ENCODE data around the gene PARVG.

DNA sequence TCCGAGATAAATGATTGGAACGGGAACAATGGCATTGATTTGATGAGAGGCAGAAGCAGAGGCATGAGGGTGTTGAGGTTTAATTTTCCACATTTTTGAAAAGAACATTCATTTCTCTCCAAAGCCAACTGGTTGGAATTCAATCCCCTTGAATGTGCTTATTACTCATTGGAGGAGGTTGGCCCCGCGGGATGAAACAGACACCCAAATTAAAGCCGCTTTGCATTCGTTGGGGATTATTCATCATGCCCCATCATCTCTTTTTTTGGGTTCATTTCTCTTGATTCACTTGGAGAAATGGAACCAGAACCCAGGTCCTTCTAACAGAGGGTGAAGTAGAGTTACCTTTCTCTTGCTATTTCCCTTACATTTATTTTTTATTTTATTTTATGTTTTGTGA lies 47.6 kb upstream of the PARVG start:
- TF ChIP-seq, protein P1, sequence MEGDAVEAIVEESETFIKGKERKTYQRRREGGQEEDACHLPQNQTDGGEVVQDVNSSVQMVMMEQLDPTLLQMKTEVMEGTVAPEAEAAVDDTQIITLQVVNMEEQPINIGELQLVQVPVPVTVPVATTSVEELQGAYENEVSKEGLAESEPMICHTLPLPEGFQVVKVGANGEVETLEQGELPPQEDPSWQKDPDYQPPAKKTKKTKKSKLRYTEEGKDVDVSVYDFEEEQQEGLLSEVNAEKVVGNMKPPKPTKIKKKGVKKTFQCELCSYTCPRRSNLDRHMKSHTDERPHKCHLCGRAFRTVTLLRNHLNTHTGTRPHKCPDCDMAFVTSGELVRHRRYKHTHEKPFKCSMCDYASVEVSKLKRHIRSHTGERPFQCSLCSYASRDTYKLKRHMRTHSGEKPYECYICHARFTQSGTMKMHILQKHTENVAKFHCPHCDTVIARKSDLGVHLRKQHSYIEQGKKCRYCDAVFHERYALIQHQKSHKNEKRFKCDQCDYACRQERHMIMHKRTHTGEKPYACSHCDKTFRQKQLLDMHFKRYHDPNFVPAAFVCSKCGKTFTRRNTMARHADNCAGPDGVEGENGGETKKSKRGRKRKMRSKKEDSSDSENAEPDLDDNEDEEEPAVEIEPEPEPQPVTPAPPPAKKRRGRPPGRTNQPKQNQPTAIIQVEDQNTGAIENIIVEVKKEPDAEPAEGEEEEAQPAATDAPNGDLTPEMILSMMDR (IDR thresholded peaks at IDR 0.05): no peak
- TF ChIP-seq POLR2AphosphoS5 (IDR thresholded peaks at IDR 0.05): no peak

All from esophagus muscularis mucosa (tissue), 3 donors.